CD4-positive, alpha-beta T cell (primary cell): Measurements from ENCODE around the gene CPM. TPM values are rescaled to one million over a fixed set of nuclear protein-coding genes. Genes with fewer than 3 reads are reported as not detected.
A peak's percentile ranks its signal among the peaks of the same experiment; 100 is the strongest.

ENCODE experiments used
- ATAC-seq: fragments of 200-7000 bp; cut with Tn5 transposase; one replicate; pipeline ENCODE4 v1.10.0; 2022; ENCODE audit warnings: mild to moderate bottlenecking; ENCODE audit not compliant: poor library complexity
- CTCF ChIA-PET: fragments of 350-600 bp; sonication (Branson Sonifier 250); formaldehyde crosslinking; loops from one replicate; lab custom pipeline; 2021; ENCODE audit warnings: antibody characterized with exemption, inconsistent platforms; lab: Charles Lee
- POLR2A ChIA-PET: fragments of 350-600 bp; sonication (Branson Sonifier 250); formaldehyde crosslinking; loops from one replicate; lab custom pipeline; 2021; ENCODE audit warnings: antibody characterized with exemption, inconsistent platforms; lab: Charles Lee
- DNase-seq, 14 experiments: peaks; one replicate each; pipeline ENCODE4 v3.0.0-alpha.2; 2013 to 2020; ENCODE audit warnings: mixed read lengths in 2 of 14
- H3K27ac ChIP-seq, 2 donors: one replicate each; pipeline versions ENCODE4 v1.5.1 to v1.7.0; 2013; ENCODE audit warnings: low read length in 2 of 2, low read depth in 1 of 2, mild to moderate bottlenecking in 1 of 2
- H3K27me3 ChIP-seq, 2 experiments: 1 replicate in 1 of 2; 2 replicates in 1 of 2; pipeline versions ENCODE4 v1.6.1 to v1.7.0; 2013; ENCODE audit warnings: low read length in 2 of 2, control low read depth in 1 of 2, mild to moderate bottlenecking in 1 of 2, moderate library complexity in 1 of 2; ENCODE audit not compliant: insufficient read depth in 2 of 2, control insufficient read depth in 1 of 2
- H3K36me3 ChIP-seq: one replicate; pipeline ENCODE4 v1.6.1; 2013; ENCODE audit warnings: low read length, control low read depth; ENCODE audit not compliant: insufficient read depth
- H3K4me1 ChIP-seq: one replicate; pipeline ENCODE4 v1.6.1; 2013; ENCODE audit warnings: low read length, control low read depth; ENCODE audit not compliant: insufficient read depth
- H3K4me3 ChIP-seq: one replicate; pipeline ENCODE4 v1.5.1; 2013; ENCODE audit warnings: mild to moderate bottlenecking, low read length, moderate library complexity
- H3K9me3 ChIP-seq, 2 experiments: 1 replicate in 1 of 2; 2 replicates in 1 of 2; pipeline versions ENCODE4 v1.6.1 to v1.7.0; 2013; ENCODE audit warnings: low read length in 2 of 2, mild to moderate bottlenecking in 2 of 2, control low read depth in 1 of 2, moderate library complexity in 1 of 2; ENCODE audit not compliant: control insufficient read depth in 1 of 2, insufficient read depth in 1 of 2
- H3K27ac Mint-ChIP-seq: one replicate; pipeline ENCODE4 v1.8.0; 2020; ENCODE audit warnings: mixed read lengths
- H3K27me3 Mint-ChIP-seq: one replicate; pipeline ENCODE4 v1.8.0; 2021; ENCODE audit warnings: mixed read lengths
- H3K36me3 Mint-ChIP-seq: one replicate; pipeline ENCODE4 v1.8.0; 2021; ENCODE audit warnings: low read depth, mixed read lengths
- H3K4me1 Mint-ChIP-seq: one replicate; pipeline ENCODE4 v1.8.0; 2021; ENCODE audit warnings: low read depth, mixed read lengths
- H3K4me3 Mint-ChIP-seq: one replicate; pipeline ENCODE4 v1.8.0; 2020; ENCODE audit warnings: mild to moderate bottlenecking, mixed read lengths
- H3K9me3 Mint-ChIP-seq: one replicate; pipeline ENCODE4 v1.8.0; 2020; ENCODE audit warnings: mixed read lengths
- intact Hi-C, 2 experiments: fragments of 100-400 bp; cut with DNase I in 1 of 2; cut with micrococcal nuclease in 1 of 2; formaldehyde crosslinking; loops; one replicate each; pipeline versions ENCODE4 v1.15.1 to v1.9.0; 2023 to 2025; cut with DNase I, micrococcal nuclease
- total RNA-seq, 174 experiments: library from RNA in 2 of 174; stranded (reverse) in 2 of 174; gene quantifications; one replicate each; pipeline ENCODE4 v1.2.3 and lab custom pipeline; 2021 to 2026
- TF ChIP-seq, protein P1 (sequence below): fragments of 200-600 bp; IDR thresholded peaks from one replicate; pipeline ENCODE4 v1.8.0; 2022; ENCODE audit warnings: antibody characterized with exemption, mild to moderate bottlenecking

The CPM gene
- total RNA-seq, 2 experiments from 2014 or later = 1.9 to 2.2 TPM

DNA sequence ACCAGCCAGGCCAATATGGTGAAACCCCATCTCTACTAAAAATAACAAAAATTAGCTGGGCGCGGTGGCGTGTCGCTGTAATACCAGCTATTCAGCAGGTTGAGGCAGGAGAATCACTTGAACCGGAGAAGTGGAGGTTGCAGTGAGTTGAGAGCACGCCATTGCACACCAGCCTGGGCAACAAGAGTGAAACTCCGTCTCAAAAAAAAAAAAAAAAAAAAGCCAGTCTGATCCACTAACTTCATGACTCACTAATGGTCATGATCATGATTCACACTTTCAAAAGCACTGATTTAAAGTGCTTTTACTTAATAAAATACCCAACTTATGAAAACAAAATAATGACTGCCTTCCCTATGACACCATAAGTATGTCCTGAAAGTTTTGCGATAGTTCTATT is 38.4 kb upstream of the CPM start:
- Histone ChIP-seq H3K9me3 (no peaks in the 10 kb centered on the region), H3K4me3 (no peak overlapping the region), H3K36me3 (no peaks in the 10 kb centered on the region), H3K27ac (no peak overlapping the region), H3K4me1 (no peaks in the 10 kb centered on the region), H3K27me3 (no peaks in the 10 kb centered on the region)
- Mint-ChIP-seq H3K9me3 (no peaks in the 10 kb centered on the region), H3K4me1 (no peaks in the 10 kb centered on the region), H3K27ac (no peak overlapping the region), H3K36me3 (no peaks in the 10 kb centered on the region), H3K27me3 (no peaks in the 10 kb centered on the region), H3K4me3 (no peak overlapping the region)
- TF ChIP-seq, protein P1, sequence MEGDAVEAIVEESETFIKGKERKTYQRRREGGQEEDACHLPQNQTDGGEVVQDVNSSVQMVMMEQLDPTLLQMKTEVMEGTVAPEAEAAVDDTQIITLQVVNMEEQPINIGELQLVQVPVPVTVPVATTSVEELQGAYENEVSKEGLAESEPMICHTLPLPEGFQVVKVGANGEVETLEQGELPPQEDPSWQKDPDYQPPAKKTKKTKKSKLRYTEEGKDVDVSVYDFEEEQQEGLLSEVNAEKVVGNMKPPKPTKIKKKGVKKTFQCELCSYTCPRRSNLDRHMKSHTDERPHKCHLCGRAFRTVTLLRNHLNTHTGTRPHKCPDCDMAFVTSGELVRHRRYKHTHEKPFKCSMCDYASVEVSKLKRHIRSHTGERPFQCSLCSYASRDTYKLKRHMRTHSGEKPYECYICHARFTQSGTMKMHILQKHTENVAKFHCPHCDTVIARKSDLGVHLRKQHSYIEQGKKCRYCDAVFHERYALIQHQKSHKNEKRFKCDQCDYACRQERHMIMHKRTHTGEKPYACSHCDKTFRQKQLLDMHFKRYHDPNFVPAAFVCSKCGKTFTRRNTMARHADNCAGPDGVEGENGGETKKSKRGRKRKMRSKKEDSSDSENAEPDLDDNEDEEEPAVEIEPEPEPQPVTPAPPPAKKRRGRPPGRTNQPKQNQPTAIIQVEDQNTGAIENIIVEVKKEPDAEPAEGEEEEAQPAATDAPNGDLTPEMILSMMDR = no peak
- peak in 1 of 14 experiments; percentile 23 for DNase-seq
- CTCF ChIA-PET = interaction anchor here (0.6 kb wide), 1 partner anchor 521 kb away, joined by 3 read pairs; no protein-coding TSS in a partner anchor
- POLR2A ChIA-PET = no interaction called here
- ATAC-seq = no peak
- intact Hi-C loops = no loop called here

DNA sequence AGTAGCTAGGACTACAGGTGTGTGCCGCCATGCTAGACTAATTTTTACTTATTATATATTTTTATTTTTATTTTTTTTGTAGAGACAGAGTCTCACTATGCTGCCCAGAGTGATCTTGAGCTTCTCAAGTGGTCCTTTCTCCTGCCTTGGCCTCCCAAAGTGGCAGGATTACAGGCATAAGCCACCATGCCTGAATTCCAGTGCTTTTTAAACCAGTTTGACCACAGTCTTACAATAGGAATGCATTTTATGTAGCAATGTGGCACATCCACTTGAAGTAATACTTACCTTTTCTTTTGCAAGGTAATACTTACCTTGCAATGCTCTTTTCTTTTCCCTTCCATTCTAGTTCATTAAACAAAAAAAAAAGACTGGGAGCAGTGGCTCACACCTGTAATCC is 38.0 kb upstream of the CPM start:
- TF ChIP-seq, protein P1 = no peak
- no peaks in the 10 kb centered on the region for H3K9me3 ChIP-seq
- ATAC-seq (no peak), DNase-seq (no peak)
- no peak overlapping the region for H3K4me3 ChIP-seq
- Mint-ChIP-seq H3K36me3 (no peaks in the 10 kb centered on the region), H3K27ac (no peak overlapping the region), H3K4me1 (no peaks in the 10 kb centered on the region), H3K27me3 (no peaks in the 10 kb centered on the region), H3K9me3 (no peaks in the 10 kb centered on the region), H3K4me3 (no peak overlapping the region)
- no peaks in the 10 kb centered on the region for H3K27me3 ChIP-seq
- ChIA-PET POLR2A (no interaction called here), CTCF (interaction anchor here (0.6 kb wide), 1 partner anchor 521 kb away, joined by 3 read pairs; no protein-coding TSS in a partner anchor)
- H3K36me3 ChIP-seq = no peaks in the 10 kb centered on the region
- H3K27ac ChIP-seq = no peak overlapping the region
- intact Hi-C loops = no loop called here
- no peaks in the 10 kb centered on the region for H3K4me1 ChIP-seq

DNA sequence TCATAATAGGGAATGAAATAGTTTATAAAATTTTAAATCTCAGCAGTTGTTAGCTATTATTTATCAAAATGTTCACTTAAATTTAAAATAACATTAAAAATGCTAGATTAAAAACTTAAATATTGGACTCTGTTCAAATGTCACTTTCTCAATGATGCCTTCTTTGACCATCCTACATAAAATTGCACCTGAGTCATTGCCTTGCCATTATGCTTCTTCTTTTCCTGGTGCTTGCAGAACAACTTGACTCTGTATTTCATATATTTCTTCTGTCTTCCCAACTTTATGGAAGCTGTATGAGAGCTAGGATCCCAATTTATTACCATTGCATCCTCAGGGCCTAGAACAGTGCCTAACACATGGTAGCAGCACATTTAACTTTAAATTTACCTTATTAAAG is 37.3 kb upstream of the CPM start:
- CTCF ChIA-PET = no interaction called here
- no peaks in the 10 kb centered on the region for H3K9me3 ChIP-seq
- H3K4me1 Mint-ChIP-seq = no peaks in the 10 kb centered on the region
- H3K36me3 Mint-ChIP-seq = no peaks in the 10 kb centered on the region
- no peak overlapping the region for H3K27ac Mint-ChIP-seq
- H3K4me3 ChIP-seq = no peak overlapping the region
- no peak overlapping the region for H3K4me3 Mint-ChIP-seq
- TF ChIP-seq, protein P1 = no peak
- H3K9me3 Mint-ChIP-seq = no peaks in the 10 kb centered on the region
- no peaks in the 10 kb centered on the region for H3K27me3 ChIP-seq
- ATAC-seq = no peak
- no peaks in the 10 kb centered on the region for H3K36me3 ChIP-seq
- DNase-seq = no peak
- H3K27me3 Mint-ChIP-seq = no peaks in the 10 kb centered on the region
- POLR2A ChIA-PET = no interaction called here
- intact Hi-C loops = no loop called here
- no peaks in the 10 kb centered on the region for H3K4me1 ChIP-seq
- H3K27ac ChIP-seq = no peak overlapping the region
